Osteoblast (primary cell): ENCODE measurements around the gene COL1A1. TPM values are rescaled to one million over a fixed set of nuclear protein-coding genes. Genes with fewer than 3 reads are reported as not detected.

Source experiments
- DNase-seq: peaks from one replicate; pipeline ENCODE4 v3.0.0; 2011; ENCODE audit warnings: low spot score, mixed read lengths; ENCODE audit not compliant: insufficient read length; ENCODE audit errors: missing footprints
- H2AFZ ChIP-seq: 2 replicates; pipeline ENCODE4 v1.6.0; 2011; ENCODE audit warnings: mild to moderate bottlenecking, low read length
- H3K27ac ChIP-seq: 2 replicates; pipeline ENCODE4 v1.5.1; 2011; ENCODE audit warnings: mild to moderate bottlenecking, low read depth, low read length, moderate library complexity
- H3K27me3 ChIP-seq: 2 replicates; pipeline ENCODE4 v1.6.0; 2012; ENCODE audit warnings: mild to moderate bottlenecking, control low read depth, inconsistent platforms, low read length, moderate library complexity; ENCODE audit not compliant: insufficient read depth
- H3K36me3 ChIP-seq: 2 replicates; pipeline ENCODE4 v1.5.1; 2011; ENCODE audit warnings: mild to moderate bottlenecking, low read length, control low read depth, moderate library complexity; ENCODE audit not compliant: insufficient read depth
- H3K4me1 ChIP-seq: 2 replicates; pipeline ENCODE4 v1.5.1; 2011; ENCODE audit warnings: mild to moderate bottlenecking, low read length, control low read depth, moderate library complexity; ENCODE audit not compliant: insufficient read depth
- H3K4me2 ChIP-seq: 2 replicates; pipeline ENCODE4 v1.6.0; 2011; ENCODE audit warnings: mild to moderate bottlenecking, low read length; ENCODE audit not compliant: insufficient read depth
- H3K4me3 ChIP-seq: fragments of 200-600 bp; sonication (generic); 3 replicates; pipeline ENCODE4 v1.5.1; 2012; ENCODE audit warnings: mild to moderate bottlenecking, low read length, inconsistent platforms; ENCODE audit not compliant: insufficient read depth
- H3K79me2 ChIP-seq: 2 replicates; pipeline ENCODE4 v1.6.0; 2012; ENCODE audit warnings: mild to moderate bottlenecking, low read length, control low read depth, inconsistent platforms; ENCODE audit not compliant: insufficient read depth
- H3K9me3 ChIP-seq: 2 replicates; pipeline ENCODE4 v1.5.1; 2011; ENCODE audit warnings: low read depth, low read length, control low read depth
- H4K20me1 ChIP-seq: 2 replicates; pipeline ENCODE4 v1.6.0; 2012; ENCODE audit warnings: mild to moderate bottlenecking, low read length, control low read depth; ENCODE audit not compliant: insufficient read depth
- total RNA-seq: library from RNA; depleted of rRNA; stranded (reverse); fragments of >200 nt; gene quantifications from 2 replicates; pipeline ENCODE4 v1.2.3, GENCODE V29; 2012
- TF ChIP-seq, protein P1 (sequence below): IDR thresholded peaks from 2 replicates; pipeline ENCODE4 v1.5.1; 2011; ENCODE audit warnings: mild to moderate bottlenecking, low read depth, low read length, moderate library complexity; ENCODE audit errors: extremely low read depth

Gene COL1A1
- total RNA-seq, 1 donor = 8,987 TPM

DNA sequence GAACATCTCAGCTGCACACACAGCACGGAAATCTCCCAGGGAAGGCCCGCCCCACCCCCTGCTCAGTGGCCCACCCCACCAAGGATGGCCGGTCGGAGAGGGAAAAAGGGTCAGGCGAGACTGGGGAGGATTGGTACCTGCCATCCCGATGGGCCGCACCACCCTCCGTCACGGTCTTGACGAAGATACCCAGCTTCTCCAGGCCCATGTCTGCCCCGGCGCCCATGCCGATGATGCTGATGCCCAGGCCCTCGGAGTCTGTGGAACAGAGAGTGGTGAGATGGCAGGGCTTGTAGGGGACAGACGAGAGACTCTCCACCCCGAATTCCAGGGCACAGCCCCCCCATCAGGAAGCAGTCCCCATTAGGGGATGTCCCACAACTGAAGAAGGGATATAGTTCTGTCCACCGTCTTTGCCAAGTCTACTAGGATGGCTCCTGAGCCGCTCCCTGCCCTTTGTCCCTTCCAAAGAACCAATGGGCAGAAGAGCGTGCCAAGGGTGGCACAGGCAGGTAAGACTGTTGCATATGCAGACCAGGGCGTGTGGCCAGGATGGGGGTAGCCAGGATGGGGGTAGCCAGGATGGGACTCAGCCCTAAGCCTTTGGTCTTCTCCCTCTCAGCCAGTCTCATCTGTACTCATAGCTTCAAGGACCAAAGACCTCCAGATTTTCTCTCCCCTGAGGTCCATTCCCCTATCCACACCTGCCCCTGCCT, 57.8 kb downstream of the COL1A1 start:
- Histone ChIP-seq H4K20me1 (peaks cover 94% of the 10 kb centered on the region), H2AFZ (no peak overlapping the region), H3K36me3 (peaks cover 64% of the 10 kb centered on the region), H3K4me3 (no peak overlapping the region), H3K4me1 (peaks cover 25% of the 10 kb centered on the region), H3K27me3 (no peaks in the 10 kb centered on the region), H3K9me3 (no peaks in the 10 kb centered on the region), H3K79me2 (peaks cover 86% of the 10 kb centered on the region), H3K27ac (no peak overlapping the region), H3K4me2 (no peak overlapping the region)
- DNase-seq = peak; percentile 75
- TF ChIP-seq, protein P1, sequence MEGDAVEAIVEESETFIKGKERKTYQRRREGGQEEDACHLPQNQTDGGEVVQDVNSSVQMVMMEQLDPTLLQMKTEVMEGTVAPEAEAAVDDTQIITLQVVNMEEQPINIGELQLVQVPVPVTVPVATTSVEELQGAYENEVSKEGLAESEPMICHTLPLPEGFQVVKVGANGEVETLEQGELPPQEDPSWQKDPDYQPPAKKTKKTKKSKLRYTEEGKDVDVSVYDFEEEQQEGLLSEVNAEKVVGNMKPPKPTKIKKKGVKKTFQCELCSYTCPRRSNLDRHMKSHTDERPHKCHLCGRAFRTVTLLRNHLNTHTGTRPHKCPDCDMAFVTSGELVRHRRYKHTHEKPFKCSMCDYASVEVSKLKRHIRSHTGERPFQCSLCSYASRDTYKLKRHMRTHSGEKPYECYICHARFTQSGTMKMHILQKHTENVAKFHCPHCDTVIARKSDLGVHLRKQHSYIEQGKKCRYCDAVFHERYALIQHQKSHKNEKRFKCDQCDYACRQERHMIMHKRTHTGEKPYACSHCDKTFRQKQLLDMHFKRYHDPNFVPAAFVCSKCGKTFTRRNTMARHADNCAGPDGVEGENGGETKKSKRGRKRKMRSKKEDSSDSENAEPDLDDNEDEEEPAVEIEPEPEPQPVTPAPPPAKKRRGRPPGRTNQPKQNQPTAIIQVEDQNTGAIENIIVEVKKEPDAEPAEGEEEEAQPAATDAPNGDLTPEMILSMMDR = no peak

DNA sequence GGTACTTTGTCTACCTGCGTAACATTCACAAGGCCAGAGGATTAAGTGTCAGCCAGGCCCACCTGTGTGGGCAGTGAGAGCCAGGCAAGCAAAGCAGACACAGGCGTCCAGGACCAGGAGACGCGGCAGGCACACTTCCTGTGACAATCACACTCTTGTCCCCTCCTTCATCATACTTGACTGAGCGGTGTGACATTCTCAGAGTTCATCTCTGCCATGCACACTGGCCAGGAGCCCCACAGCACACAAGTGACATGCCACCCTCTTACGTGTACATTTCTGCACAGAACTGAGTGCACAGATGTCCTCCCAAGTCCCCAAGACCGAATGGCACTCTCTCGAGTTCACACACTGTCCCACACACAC, 59.7 kb downstream of the COL1A1 start:
- Histone ChIP-seq H2AFZ (no peak overlapping the region), H3K79me2 (peaks cover 77% of the 10 kb centered on the region), H3K4me2 (no peak overlapping the region), H3K36me3 (peaks cover 82% of the 10 kb centered on the region), H3K27me3 (no peaks in the 10 kb centered on the region), H3K4me1 (peaks cover 9% of the 10 kb centered on the region), H3K27ac (no peak overlapping the region), H3K4me3 (no peak overlapping the region), H4K20me1 (peaks cover 92% of the 10 kb centered on the region), H3K9me3 (no peaks in the 10 kb centered on the region)
- peak; percentile 52 for DNase-seq
- TF ChIP-seq, protein P1 = no peak

DNA sequence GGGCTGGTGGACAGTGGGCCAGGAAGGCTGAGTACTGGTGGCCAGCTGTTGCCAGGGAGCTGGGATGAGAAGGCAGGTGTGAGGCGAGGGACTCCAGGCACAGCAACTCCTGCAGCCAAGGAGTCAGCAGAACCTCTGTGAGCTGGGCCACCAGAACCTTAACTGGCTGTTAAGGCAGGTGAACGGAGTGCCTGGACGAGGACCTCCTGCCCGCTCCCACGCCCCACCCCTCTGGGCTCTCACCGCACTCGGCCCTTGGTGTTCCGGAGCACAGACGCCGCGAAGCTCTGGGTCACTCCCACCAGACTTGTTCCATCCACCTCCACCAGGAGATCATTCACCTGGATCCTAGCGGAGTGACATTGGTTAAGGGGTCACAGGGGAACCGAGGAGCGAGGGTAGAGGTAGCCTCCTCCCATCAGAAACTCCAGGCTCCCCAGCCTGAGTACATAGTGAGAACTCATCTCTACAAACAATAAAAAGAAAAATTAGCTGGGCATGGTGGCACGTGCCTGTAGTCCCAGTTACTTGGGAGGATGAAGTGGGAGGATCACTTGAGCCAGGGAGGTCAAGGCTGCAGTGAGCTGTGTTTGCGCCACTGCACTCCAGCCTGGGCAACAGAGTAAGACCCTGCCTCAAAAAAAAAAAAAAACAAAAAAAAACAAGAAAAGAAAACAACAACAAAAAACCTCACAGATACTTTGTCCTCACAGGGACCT, 60.2 kb downstream of the COL1A1 start:
- Histone ChIP-seq H3K79me2 (peaks cover 72% of the 10 kb centered on the region), H3K27ac (no peak overlapping the region), H3K4me1 (peaks cover 4% of the 10 kb centered on the region), H3K36me3 (peaks cover 87% of the 10 kb centered on the region), H2AFZ (no peak overlapping the region), H3K4me3 (no peak overlapping the region), H3K4me2 (no peak overlapping the region), H3K27me3 (no peaks in the 10 kb centered on the region), H4K20me1 (peaks cover 86% of the 10 kb centered on the region), H3K9me3 (no peaks in the 10 kb centered on the region)
- TF ChIP-seq, protein P1 = no peak
- DNase-seq = peak; percentile 41
